ENCODE measurements around the gene PPARA. TPM values are rescaled to one million over a fixed set of nuclear protein-coding genes. Genes with fewer than 3 reads are reported as not detected.
A peak's percentile ranks its signal among the peaks of the same experiment; 100 is the strongest.

The PPARA gene
- total and polyA plus RNA-seq, 2 donors = 3.6 to 4.5 TPM

DNA sequence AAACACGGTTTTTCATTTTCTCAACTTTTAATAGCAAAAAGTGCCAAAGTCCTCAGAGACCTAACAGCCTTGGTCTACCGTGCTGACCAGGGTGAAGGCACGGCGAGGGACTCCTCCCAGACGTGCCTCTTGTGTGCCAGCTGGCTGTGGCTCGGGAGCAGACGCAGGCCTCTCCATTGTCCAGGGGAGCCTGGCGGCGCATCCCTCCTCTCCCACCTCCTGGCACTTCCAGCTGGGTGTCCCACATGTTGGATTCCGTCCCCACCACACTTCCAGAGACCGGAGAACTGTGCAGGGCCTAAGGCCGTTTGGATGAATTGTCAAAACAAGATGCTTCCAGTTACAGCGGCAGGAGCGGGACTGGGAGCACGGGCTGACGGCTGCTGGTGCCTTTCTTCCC lies 88.2 kb downstream of the PPARA start:
- WGBS = 99% methylated on average over 16 of the region's 16 CpGs
- Histone ChIP-seq H3K27me3 (ENCODE audit: control insufficient read depth in 2 of 2, insufficient read depth in 1 of 2, low read length in 1 of 2) (no peaks in the 10 kb centered on the region), H3K9me3 (ENCODE audit: control insufficient read depth in 2 of 2, insufficient read depth in 1 of 2, low read length in 1 of 2) (peaks cover 8 to 11% of the 10 kb centered on the region in 2 donors), H3K4me1 (ENCODE audit: control insufficient read depth in 2 of 2, insufficient read depth in 2 of 2, low read length in 2 of 2) (peaks cover 29 to 67% of the 10 kb centered on the region in 2 donors), H3K36me3 (ENCODE audit: control insufficient read depth in 2 of 2, insufficient read depth in 2 of 2, low read length in 1 of 2) (peaks cover 4 to 23% of the 10 kb centered on the region in 2 donors), H3K27ac (ENCODE audit: low read depth in 1 of 2, low read length in 1 of 2) (no peak overlapping the region), H3K4me3 (ENCODE audit: low read length in 2 of 2) (no peak overlapping the region)
- DNase-seq (ENCODE audit: low read depth in 6 of 9, low spot score in 9 of 9) = no peak

DNA sequence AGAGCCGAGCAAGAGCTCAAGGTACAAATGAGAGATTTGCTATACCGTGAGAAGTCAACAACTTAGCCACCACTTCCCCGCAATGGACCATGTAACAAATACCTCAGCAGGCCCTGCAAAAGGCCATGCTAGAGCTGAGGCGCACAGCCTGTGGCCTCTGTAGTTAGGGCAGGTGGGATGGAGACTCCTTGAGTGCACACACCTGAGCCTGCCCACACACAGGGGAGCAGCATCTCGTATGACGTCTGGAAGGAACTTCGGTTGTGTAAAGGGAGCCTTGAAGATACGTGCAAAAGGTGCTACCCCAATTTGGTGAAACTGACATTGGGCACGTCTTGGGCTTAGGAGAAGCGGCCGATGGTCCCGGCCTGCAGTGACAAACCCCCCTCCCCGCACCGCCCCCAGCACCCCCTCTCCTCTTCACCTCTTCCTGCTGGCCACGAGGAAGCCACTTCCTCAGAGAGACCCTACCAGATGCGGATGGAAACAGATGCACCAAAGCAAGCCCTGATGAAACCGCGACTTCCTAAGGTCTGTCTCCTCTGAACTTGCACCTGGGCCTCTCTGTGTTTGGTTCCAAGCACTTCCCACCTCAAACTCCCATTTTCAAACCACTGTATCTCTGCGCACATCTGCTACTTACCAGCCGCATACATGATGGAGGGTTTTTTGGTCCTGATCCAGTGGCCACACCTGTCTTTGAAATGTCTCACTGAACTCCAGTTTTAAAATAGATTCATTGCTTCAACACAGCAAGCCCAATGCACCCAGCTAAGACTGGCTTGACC lies 89.1 kb downstream of the PPARA start:
- Histone ChIP-seq H3K27ac (ENCODE audit: low read depth in 1 of 2, low read length in 1 of 2) (peak overlapping the region; percentile 78 to 82), H3K9me3 (ENCODE audit: control insufficient read depth in 2 of 2, insufficient read depth in 1 of 2, low read length in 1 of 2) (peaks cover 8 to 11% of the 10 kb centered on the region in 2 donors), H3K36me3 (ENCODE audit: control insufficient read depth in 2 of 2, insufficient read depth in 2 of 2, low read length in 1 of 2) (peaks cover 8 to 31% of the 10 kb centered on the region in 2 donors), H3K4me1 (ENCODE audit: control insufficient read depth in 2 of 2, insufficient read depth in 2 of 2, low read length in 2 of 2) (peaks cover 31 to 76% of the 10 kb centered on the region in 2 donors), H3K4me3 (ENCODE audit: low read length in 2 of 2) (peak overlapping the region in 1 of 2 donors; percentile 0), H3K27me3 (ENCODE audit: control insufficient read depth in 2 of 2, insufficient read depth in 1 of 2, low read length in 1 of 2) (no peaks in the 10 kb centered on the region)
- peak; percentile 63 to 94 (median 79) for DNase-seq (ENCODE audit: low read depth in 6 of 9, low spot score in 9 of 9)
- 18% methylated on average over 20 of the region's 20 CpGs for WGBS

DNA sequence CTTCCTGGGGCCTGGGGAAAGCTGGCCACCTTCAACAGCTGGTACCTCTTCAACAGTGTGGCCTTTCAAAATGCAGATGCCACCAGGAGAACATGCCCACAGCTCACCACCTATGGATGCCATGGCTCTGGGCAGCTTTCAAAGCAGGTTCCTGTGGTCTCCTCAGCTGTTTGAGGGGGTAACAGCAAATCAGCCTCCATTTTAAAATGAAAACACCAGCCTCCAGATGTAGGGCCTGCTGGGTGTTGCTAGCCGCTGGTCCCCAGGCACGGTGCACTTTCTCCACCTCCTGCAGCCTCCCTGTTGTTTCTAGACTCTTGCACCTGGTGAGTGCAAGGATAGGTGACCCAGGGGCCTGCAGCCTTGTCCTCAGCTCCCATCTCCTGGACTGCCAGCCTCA lies 89.7 kb downstream of the PPARA start:
- Histone ChIP-seq H3K4me1 (ENCODE audit: control insufficient read depth in 2 of 2, insufficient read depth in 2 of 2, low read length in 2 of 2) (peaks cover 36 to 80% of the 10 kb centered on the region in 2 donors), H3K27ac (ENCODE audit: low read depth in 1 of 2, low read length in 1 of 2) (peak overlapping the region; percentile 22 to 82), H3K36me3 (ENCODE audit: control insufficient read depth in 2 of 2, insufficient read depth in 2 of 2, low read length in 1 of 2) (peaks cover 13 to 30% of the 10 kb centered on the region in 2 donors), H3K9me3 (ENCODE audit: control insufficient read depth in 2 of 2, insufficient read depth in 1 of 2, low read length in 1 of 2) (peaks cover 8 to 11% of the 10 kb centered on the region in 2 donors), H3K27me3 (ENCODE audit: control insufficient read depth in 2 of 2, insufficient read depth in 1 of 2, low read length in 1 of 2) (no peaks in the 10 kb centered on the region), H3K4me3 (ENCODE audit: low read length in 2 of 2) (peak overlapping the region in 1 of 2 donors; percentile 0)
- 7% methylated on average over 2 of the region's 2 CpGs for WGBS
- peak in 1 of 9 donors; percentile 39 for DNase-seq (ENCODE audit: low read depth in 6 of 9, low spot score in 9 of 9)

- Histone ChIP-seq H3K36me3 (ENCODE audit: control insufficient read depth in 2 of 2, insufficient read depth in 2 of 2, low read length in 1 of 2) (peaks cover 13 to 27% of the 10 kb centered on the region in 2 donors), H3K4me1 (ENCODE audit: control insufficient read depth in 2 of 2, insufficient read depth in 2 of 2, low read length in 2 of 2) (peaks cover 37 to 78% of the 10 kb centered on the region in 2 donors), H3K9me3 (ENCODE audit: control insufficient read depth in 2 of 2, insufficient read depth in 1 of 2, low read length in 1 of 2) (peaks cover 8 to 11% of the 10 kb centered on the region in 2 donors), H3K27me3 (ENCODE audit: control insufficient read depth in 2 of 2, insufficient read depth in 1 of 2, low read length in 1 of 2) (no peaks in the 10 kb centered on the region), H3K27ac (ENCODE audit: low read depth in 1 of 2, low read length in 1 of 2) (peak overlapping the region in 1 of 2 donors; percentile 82), H3K4me3 (ENCODE audit: low read length in 2 of 2) (no peak overlapping the region)
- WGBS = 74% methylated on average over 6 of the region's 6 CpGs
- no peak for DNase-seq (ENCODE audit: low read depth in 6 of 9, low spot score in 9 of 9)
Measured at GRCh38 chr22:46240506-46240905, 90.2 kb downstream of the PPARA start.

- H3K27ac ChIP-seq (ENCODE audit: low read depth in 1 of 2, low read length in 1 of 2) = no peak overlapping the region
- DNase-seq (ENCODE audit: low read depth in 6 of 9, low spot score in 9 of 9) = no peak
- 92% methylated on average over 7 of the region's 7 CpGs for WGBS
Measured at GRCh38 chr22:46240907-46241306, 90.6 kb downstream of the PPARA start.

DNA sequence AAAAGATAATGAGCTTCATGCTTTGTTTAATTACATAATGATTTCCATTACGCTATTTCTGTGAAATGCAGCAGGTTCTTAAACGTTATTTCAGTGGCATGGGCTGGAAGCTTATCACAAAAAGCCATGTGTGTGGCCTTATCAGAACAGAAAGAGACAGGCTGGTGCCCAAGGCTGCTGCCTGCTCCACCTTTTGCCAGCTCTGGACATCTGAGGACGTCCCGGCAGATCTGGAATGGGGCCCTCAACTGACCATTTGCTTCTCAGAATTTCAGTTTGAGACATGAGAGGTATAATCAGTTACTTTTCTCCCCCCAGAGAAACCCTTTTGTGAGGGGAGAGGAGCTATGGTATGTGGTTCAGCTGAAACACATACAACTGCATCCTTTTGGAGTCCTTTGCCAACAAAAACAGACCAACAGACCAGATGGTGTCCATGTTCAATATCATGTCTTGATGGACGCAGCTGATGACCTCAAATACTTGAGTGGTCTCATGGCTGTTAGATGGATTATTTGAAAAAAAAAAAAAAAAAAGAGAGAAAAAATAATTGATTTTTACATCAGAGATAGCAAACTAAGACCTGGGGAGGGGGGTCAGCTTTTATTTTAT lies 91.2 kb downstream of the PPARA start:
- no peak for DNase-seq (ENCODE audit: low read depth in 6 of 9, low spot score in 9 of 9)
- Histone ChIP-seq H3K4me1 (ENCODE audit: control insufficient read depth in 2 of 2, insufficient read depth in 2 of 2, low read length in 2 of 2) (peaks cover 37 to 72% of the 10 kb centered on the region in 2 donors), H3K27ac (ENCODE audit: low read depth in 1 of 2, low read length in 1 of 2) (no peak overlapping the region), H3K4me3 (ENCODE audit: low read length in 2 of 2) (no peak overlapping the region), H3K27me3 (ENCODE audit: control insufficient read depth in 2 of 2, insufficient read depth in 1 of 2, low read length in 1 of 2) (no peaks in the 10 kb centered on the region), H3K36me3 (ENCODE audit: control insufficient read depth in 2 of 2, insufficient read depth in 2 of 2, low read length in 1 of 2) (peaks cover 13 to 25% of the 10 kb centered on the region in 2 donors), H3K9me3 (ENCODE audit: control insufficient read depth in 2 of 2, insufficient read depth in 1 of 2, low read length in 1 of 2) (peaks cover 8 to 11% of the 10 kb centered on the region in 2 donors)
- 84% methylated on average over 5 of the region's 5 CpGs for WGBS

More at GRCh38 chr22:46240907-46241306, 90.6 kb downstream of the PPARA start:
- peaks cover 13 to 27% of the 10 kb centered on the region in 2 donors for H3K36me3 ChIP-seq (ENCODE audit: control insufficient read depth in 2 of 2, insufficient read depth in 2 of 2, low read length in 1 of 2)
- H3K27me3 ChIP-seq (ENCODE audit: control insufficient read depth in 2 of 2, insufficient read depth in 1 of 2, low read length in 1 of 2) = no peaks in the 10 kb centered on the region
- H3K4me3 ChIP-seq (ENCODE audit: low read length in 2 of 2) = no peak overlapping the region
- peaks cover 37 to 77% of the 10 kb centered on the region in 2 donors for H3K4me1 ChIP-seq (ENCODE audit: control insufficient read depth in 2 of 2, insufficient read depth in 2 of 2, low read length in 2 of 2)
- H3K9me3 ChIP-seq (ENCODE audit: control insufficient read depth in 2 of 2, insufficient read depth in 1 of 2, low read length in 1 of 2) = peaks cover 8 to 11% of the 10 kb centered on the region in 2 donors

- Histone ChIP-seq H3K4me1 (ENCODE audit: control insufficient read depth in 2 of 2, insufficient read depth in 2 of 2, low read length in 2 of 2) (peaks cover 37 to 67% of the 10 kb centered on the region in 2 donors), H3K27ac (ENCODE audit: low read depth in 1 of 2, low read length in 1 of 2) (no peak overlapping the region), H3K27me3 (ENCODE audit: control insufficient read depth in 2 of 2, insufficient read depth in 1 of 2, low read length in 1 of 2) (no peaks in the 10 kb centered on the region), H3K9me3 (ENCODE audit: control insufficient read depth in 2 of 2, insufficient read depth in 1 of 2, low read length in 1 of 2) (peaks cover 8 to 11% of the 10 kb centered on the region in 2 donors), H3K4me3 (ENCODE audit: low read length in 2 of 2) (no peak overlapping the region), H3K36me3 (ENCODE audit: control insufficient read depth in 2 of 2, insufficient read depth in 2 of 2, low read length in 1 of 2) (peaks cover 13 to 26% of the 10 kb centered on the region in 2 donors)
- no peak for DNase-seq (ENCODE audit: low read depth in 6 of 9, low spot score in 9 of 9)
- WGBS = 96% methylated on average over 10 of the region's 10 CpGs
Measured at GRCh38 chr22:46242076-46242475, 91.8 kb downstream of the PPARA start.

- H3K36me3 ChIP-seq (ENCODE audit: control insufficient read depth in 2 of 2, insufficient read depth in 2 of 2, low read length in 1 of 2) = peaks cover 11 to 13% of the 10 kb centered on the region in 2 donors
- 95% methylated on average over 9 of the region's 9 CpGs for WGBS
- no peaks in the 10 kb centered on the region for H3K9me3 ChIP-seq (ENCODE audit: control insufficient read depth in 2 of 2, insufficient read depth in 1 of 2, low read length in 1 of 2)
- H3K4me1 ChIP-seq (ENCODE audit: control insufficient read depth in 2 of 2, insufficient read depth in 2 of 2, low read length in 2 of 2) = peaks cover 33 to 57% of the 10 kb centered on the region in 2 donors
- H3K4me3 ChIP-seq (ENCODE audit: low read length in 2 of 2) = no peak overlapping the region
- no peaks in the 10 kb centered on the region for H3K27me3 ChIP-seq (ENCODE audit: control insufficient read depth in 2 of 2, insufficient read depth in 1 of 2, low read length in 1 of 2)
- no peak for DNase-seq (ENCODE audit: low read depth in 6 of 9, low spot score in 9 of 9)
- H3K27ac ChIP-seq (ENCODE audit: low read depth in 1 of 2, low read length in 1 of 2) = no peak overlapping the region
Measured at GRCh38 chr22:46244771-46245170, 94.4 kb downstream of the PPARA start.

- Histone ChIP-seq H3K36me3 (ENCODE audit: control insufficient read depth in 2 of 2, insufficient read depth in 2 of 2, low read length in 1 of 2) (peaks cover 11 to 13% of the 10 kb centered on the region in 2 donors), H3K27me3 (ENCODE audit: control insufficient read depth in 2 of 2, insufficient read depth in 1 of 2, low read length in 1 of 2) (peaks cover 0 to under 1% of the 10 kb centered on the region in 2 donors), H3K4me3 (ENCODE audit: low read length in 2 of 2) (no peak overlapping the region), H3K27ac (ENCODE audit: low read depth in 1 of 2, low read length in 1 of 2) (no peak overlapping the region), H3K9me3 (ENCODE audit: control insufficient read depth in 2 of 2, insufficient read depth in 1 of 2, low read length in 1 of 2) (no peaks in the 10 kb centered on the region), H3K4me1 (ENCODE audit: control insufficient read depth in 2 of 2, insufficient read depth in 2 of 2, low read length in 2 of 2) (peaks cover 26 to 51% of the 10 kb centered on the region in 2 donors)
- 90% methylated on average over 16 of the region's 16 CpGs for WGBS
- DNase-seq (ENCODE audit: low read depth in 6 of 9, low spot score in 9 of 9) = no peak
Measured at GRCh38 chr22:46245511-46245910, 95.2 kb downstream of the PPARA start.

Measured in thymus (tissue), 11 donors.